Suprapubic skin (tissue), 4 donors: ENCODE results near the gene KIF18B.

Experiments used
- CTCF ChIP-seq, 2 donors: fragments of 200-600 bp in 1 of 2; fragments of 450-650 bp in 1 of 2; sonication (generic) in 1 of 2; IDR thresholded peaks; one replicate each; pipeline ENCODE4 v1.5.1; 2016 to 2019; ENCODE audit warnings: antibody characterized with exemption in 2 of 2, mild to moderate bottlenecking in 1 of 2, moderate library complexity in 1 of 2
- EP300 ChIP-seq: sonication (generic); formaldehyde crosslinking; IDR thresholded peaks from one replicate; pipeline ENCODE4 v1.6.1; 2017; ENCODE audit warnings: antibody characterized with exemption
- POLR2A ChIP-seq, 2 donors: fragments of 450-650 bp; IDR thresholded peaks; one replicate each; pipeline ENCODE4 v1.6.1; 2017; ENCODE audit warnings: antibody characterized with exemption in 2 of 2, mild to moderate bottlenecking in 2 of 2, moderate library complexity in 2 of 2
- POLR2AphosphoS5 ChIP-seq, 3 donors: sonication (generic); formaldehyde crosslinking; IDR thresholded peaks; one replicate each; pipeline ENCODE4 v1.6.1; 2017; ENCODE audit warnings: antibody characterized with exemption in 3 of 3

GRCh38 chr17:44988044-44988942 lies 40.7 kb upstream of the KIF18B start:
- no peak for TF ChIP-seq CTCF (IDR thresholded peaks at IDR 0.05)
- no peak for TF ChIP-seq POLR2A (IDR thresholded peaks at IDR 0.05)
- no peak for TF ChIP-seq EP300
- TF ChIP-seq POLR2AphosphoS5 (IDR thresholded peaks at IDR 0.05), result no peak
